ENCODE measurements around the gene MKRN2OS. TPM values are rescaled to one million over a fixed set of nuclear protein-coding genes. Genes with fewer than 3 reads are reported as not detected.

Gene MKRN2OS
- total RNA-seq, 1 donor from 2014 or later: not detected

- peaks cover 5% of the 10 kb centered on the region for H3K9me3 Mint-ChIP-seq (ENCODE audit: unreplicated experiment)
- H3K4me3 Mint-ChIP-seq (ENCODE audit: unreplicated experiment): no peak overlapping the region
- H3K36me3 Mint-ChIP-seq (ENCODE audit: unreplicated experiment): no peaks in the 10 kb centered on the region
- TF ChIP-seq CTCF (IDR thresholded peaks at IDR 0.05; ENCODE audit: partially characterized antibody, unreplicated experiment): no peak
- H3K27ac Mint-ChIP-seq (ENCODE audit: unreplicated experiment): no peak overlapping the region
- H3K4me1 Mint-ChIP-seq (ENCODE audit: low read depth, unreplicated experiment): peaks cover 12% of the 10 kb centered on the region
- no peak for DNase-seq
- peaks cover 8% of the 10 kb centered on the region for H3K27me3 Mint-ChIP-seq (ENCODE audit: unreplicated experiment)
These were observed 38.0 kb upstream of the MKRN2OS start for GRCh38 chr3:12583280-12583679.

GRCh38 chr3:12582730-12583129 lies 37.4 kb upstream of the MKRN2OS start:
- H3K36me3 Mint-ChIP-seq (ENCODE audit: unreplicated experiment): no peaks in the 10 kb centered on the region

GRCh38 chr3:12579905-12580304 lies 34.6 kb upstream of the MKRN2OS start:
- H3K36me3 Mint-ChIP-seq (ENCODE audit: unreplicated experiment): peaks cover 5% of the 10 kb centered on the region
- H3K27ac Mint-ChIP-seq (ENCODE audit: unreplicated experiment): no peak overlapping the region
- peaks cover 2% of the 10 kb centered on the region for H3K9me3 Mint-ChIP-seq (ENCODE audit: unreplicated experiment)
- H3K27me3 Mint-ChIP-seq (ENCODE audit: unreplicated experiment): peaks cover 8% of the 10 kb centered on the region
- DNase-seq: no peak
- no peak overlapping the region for H3K4me3 Mint-ChIP-seq (ENCODE audit: unreplicated experiment)
- no peak for TF ChIP-seq CTCF (IDR thresholded peaks at IDR 0.05; ENCODE audit: partially characterized antibody, unreplicated experiment)
- peaks cover 2% of the 10 kb centered on the region for H3K4me1 Mint-ChIP-seq (ENCODE audit: low read depth, unreplicated experiment)

More at GRCh38 chr3:12582730-12583129, 37.4 kb upstream of the MKRN2OS start:
- Mint-ChIP-seq H3K27ac (ENCODE audit: unreplicated experiment) (peak overlapping the region; percentile 48), H3K4me3 (ENCODE audit: unreplicated experiment) (no peak overlapping the region), H3K9me3 (ENCODE audit: unreplicated experiment) (peaks cover 5% of the 10 kb centered on the region), H3K4me1 (ENCODE audit: low read depth, unreplicated experiment) (peaks cover 12% of the 10 kb centered on the region), H3K27me3 (ENCODE audit: unreplicated experiment) (peaks cover 8% of the 10 kb centered on the region)
- no peak for DNase-seq
- no peak for TF ChIP-seq CTCF (IDR thresholded peaks at IDR 0.05; ENCODE audit: partially characterized antibody, unreplicated experiment)

GRCh38 chr3:12579456-12579855 lies 34.2 kb upstream of the MKRN2OS start:
- Mint-ChIP-seq H3K4me3 (ENCODE audit: unreplicated experiment) (no peak overlapping the region), H3K9me3 (ENCODE audit: unreplicated experiment) (peaks cover 2% of the 10 kb centered on the region), H3K27me3 (ENCODE audit: unreplicated experiment) (peaks cover 7% of the 10 kb centered on the region), H3K36me3 (ENCODE audit: unreplicated experiment) (peaks cover 5% of the 10 kb centered on the region), H3K27ac (ENCODE audit: unreplicated experiment) (no peak overlapping the region), H3K4me1 (ENCODE audit: low read depth, unreplicated experiment) (peaks cover 2% of the 10 kb centered on the region)
- no peak for DNase-seq
- TF ChIP-seq CTCF (IDR thresholded peaks at IDR 0.05; ENCODE audit: partially characterized antibody, unreplicated experiment): no peak

- no peak for DNase-seq
- no peak overlapping the region for H3K4me3 Mint-ChIP-seq (ENCODE audit: unreplicated experiment)
- peaks cover 5% of the 10 kb centered on the region for H3K36me3 Mint-ChIP-seq (ENCODE audit: unreplicated experiment)
- H3K9me3 Mint-ChIP-seq (ENCODE audit: unreplicated experiment): peaks cover 2% of the 10 kb centered on the region
- no peaks in the 10 kb centered on the region for H3K27me3 Mint-ChIP-seq (ENCODE audit: unreplicated experiment)
- TF ChIP-seq CTCF (IDR thresholded peaks at IDR 0.05; ENCODE audit: partially characterized antibody, unreplicated experiment): peak; percentile 42
- H3K4me1 Mint-ChIP-seq (ENCODE audit: low read depth, unreplicated experiment): peaks cover 2% of the 10 kb centered on the region
- H3K27ac Mint-ChIP-seq (ENCODE audit: unreplicated experiment): no peak overlapping the region
These were observed 33.4 kb upstream of the MKRN2OS start for GRCh38 chr3:12578742-12579141.
